Loucy (cell line): ENCODE data around the gene RGL3.

ENCODE experiments used
- H2AFZ ChIP-seq: fragments of 200-600 bp; sonication (generic); 2 replicates; pipeline ENCODE4 v1.6.0; 2016; ENCODE audit warnings: antibody characterized with exemption, mild to moderate bottlenecking, low read length, moderate library complexity
- H3F3A ChIP-seq: fragments of 200-600 bp; 2 replicates; pipeline ENCODE4 v1.6.0; 2016; ENCODE audit warnings: antibody characterized with exemption, low read depth, mild to moderate bottlenecking
- H3K27me3 ChIP-seq: fragments of 200-600 bp; sonication (generic); 2 replicates; pipeline ENCODE4 v1.6.1; 2014; ENCODE audit warnings: low read length, mild to moderate bottlenecking; ENCODE audit not compliant: insufficient read depth, poor library complexity, severe bottlenecking
- H3K36me3 ChIP-seq: fragments of 200-600 bp; sonication (generic); 2 replicates; pipeline ENCODE4 v1.6.1; 2016; ENCODE audit warnings: low read length; ENCODE audit not compliant: insufficient read depth
- H3K4me1 ChIP-seq: fragments of 200-600 bp; sonication (generic); 2 replicates; pipeline ENCODE4 v1.5.1; 2014; ENCODE audit warnings: low read length, mild to moderate bottlenecking; ENCODE audit not compliant: insufficient read depth, poor library complexity, severe bottlenecking
- H3K4me2 ChIP-seq: fragments of 200-600 bp; sonication (generic); 2 replicates; pipeline ENCODE4 v1.6.0; 2014; ENCODE audit warnings: antibody characterized with exemption, low read length, low read depth, mild to moderate bottlenecking; ENCODE audit not compliant: poor library complexity, severe bottlenecking
- H3K4me3 ChIP-seq: fragments of 200-600 bp; sonication (generic); 2 replicates; pipeline ENCODE4 v1.5.1; 2014; ENCODE audit warnings: low read length, mild to moderate bottlenecking, mixed read lengths; ENCODE audit not compliant: poor library complexity, severe bottlenecking
- H3K79me2 ChIP-seq: fragments of 200-600 bp; sonication (generic); 2 replicates; pipeline ENCODE4 v1.6.1; 2014; ENCODE audit warnings: low read length; ENCODE audit not compliant: insufficient read depth
- H3K9ac ChIP-seq: fragments of 200-600 bp; sonication (generic); 2 replicates; pipeline ENCODE4 v1.6.0; 2014; ENCODE audit warnings: mild to moderate bottlenecking, low read depth, low read length, moderate library complexity; ENCODE audit not compliant: poor library complexity, severe bottlenecking
- H3K9me2 ChIP-seq: fragments of 200-600 bp; sonication (generic); replicated peaks from 2 replicates; pipeline ENCODE4 v1.6.1; 2016; ENCODE audit warnings: low read depth, low read length, mixed read lengths
- H3K9me3 ChIP-seq: fragments of 200-600 bp; sonication (generic); 2 replicates; pipeline ENCODE4 v1.6.1; 2014; ENCODE audit warnings: mild to moderate bottlenecking, antibody characterized with exemption, low read length, low read depth; ENCODE audit not compliant: insufficient read depth
- H4K20me1 ChIP-seq: fragments of 200-600 bp; sonication (generic); 2 replicates; pipeline ENCODE4 v1.6.0; 2014; ENCODE audit warnings: antibody characterized with exemption, low read length, mild to moderate bottlenecking; ENCODE audit not compliant: insufficient read depth, poor library complexity, severe bottlenecking
- CTCF ChIP-seq: fragments of 200-600 bp; sonication (generic); conservative IDR thresholded peaks from 2 replicates; pipeline ENCODE4 v1.5.1; 2014; ENCODE audit warnings: mild to moderate bottlenecking, antibody characterized with exemption, low read length
- EZH2phosphoT487 ChIP-seq: fragments of 200-600 bp; IDR thresholded peaks from 2 replicates; pipeline ENCODE4 v1.6.1; 2018; ENCODE audit warnings: antibody characterized with exemption, mild to moderate bottlenecking, moderate library complexity, borderline replicate concordance

The RGL3 gene

GRCh38 chr19:11400798-11401197 is 18.3 kb downstream of the RGL3 start:
- Histone ChIP-seq H3K9me3 (no peaks in the 10 kb centered on the region), H2AFZ (no peak overlapping the region), H3K4me2 (no peak overlapping the region), H3K4me1 (no peaks in the 10 kb centered on the region), H3K27me3 (no peaks in the 10 kb centered on the region), H3F3A (no peaks in the 10 kb centered on the region), H3K9ac (no peak overlapping the region), H3K9me2 (no peaks in the 10 kb centered on the region), H3K79me2 (no peaks in the 10 kb centered on the region), H3K4me3 (no peak overlapping the region), H4K20me1 (no peaks in the 10 kb centered on the region), H3K36me3 (no peaks in the 10 kb centered on the region)
- no peak for TF ChIP-seq EZH2phosphoT487
- no peak for TF ChIP-seq CTCF

GRCh38 chr19:11399667-11400066 is 19.4 kb downstream of the RGL3 start:
- Histone ChIP-seq H3K27me3 (no peaks in the 10 kb centered on the region), H3K4me3 (no peak overlapping the region), H3K79me2 (no peaks in the 10 kb centered on the region), H3K9me3 (no peaks in the 10 kb centered on the region), H3K4me2 (no peak overlapping the region), H3K9me2 (no peaks in the 10 kb centered on the region), H3F3A (no peaks in the 10 kb centered on the region), H4K20me1 (no peaks in the 10 kb centered on the region), H3K9ac (no peak overlapping the region), H3K4me1 (no peaks in the 10 kb centered on the region), H3K36me3 (no peaks in the 10 kb centered on the region), H2AFZ (no peak overlapping the region)
- TF ChIP-seq CTCF (no peak), EZH2phosphoT487 (no peak)

GRCh38 chr19:11397089-11397610 is 22.0 kb downstream of the RGL3 start:
- H3K9ac ChIP-seq = no peak overlapping the region
- H3K4me1 ChIP-seq = no peaks in the 10 kb centered on the region
- H3F3A ChIP-seq = no peaks in the 10 kb centered on the region
- H3K36me3 ChIP-seq = no peaks in the 10 kb centered on the region
- no peak overlapping the region for H3K4me2 ChIP-seq
- no peaks in the 10 kb centered on the region for H3K27me3 ChIP-seq
- H4K20me1 ChIP-seq = no peaks in the 10 kb centered on the region
- H3K9me3 ChIP-seq = no peaks in the 10 kb centered on the region
- H3K9me2 ChIP-seq = no peaks in the 10 kb centered on the region
- no peak overlapping the region for H3K4me3 ChIP-seq
- no peaks in the 10 kb centered on the region for H3K79me2 ChIP-seq
- no peak overlapping the region for H2AFZ ChIP-seq
- TF ChIP-seq EZH2phosphoT487 = no peak
- no peak for TF ChIP-seq CTCF
